Calu3 (cell line): ENCODE measurements around the gene TTC1. TPM values are rescaled to one million over a fixed set of nuclear protein-coding genes. Genes with fewer than 3 reads are reported as not detected.
"Not testable (repeated sequence)": the region's sequence is repeated elsewhere in the genome, so short reads cannot be mapped to it uniquely, and the experiment has no call there.

Source experiments
- BruUV-seq: library from RNA; stranded (reverse); fragments of 400-500 nt; replicated peaks from 2 replicates; lab custom pipeline; 2021; lab: Mats Ljungman, UMichigan
- CTCF ChIA-PET: fragments of 300-600 bp; sonication (Branson Sonifier 250); formaldehyde crosslinking; loops from one replicate; lab custom pipeline; 2022; ENCODE audit warnings: antibody characterized with exemption; lab: Charles Lee
- DNase-seq: peaks from one replicate; pipeline ENCODE4 v3.0.0; 2022
- H3K27ac Mint-ChIP-seq: one replicate; pipeline ENCODE4 v1.8.0; 2022; ENCODE audit warnings: mixed read lengths; ENCODE audit not compliant: unreplicated experiment
- H3K27me3 Mint-ChIP-seq: one replicate; pipeline ENCODE4 v1.8.0; 2022; ENCODE audit warnings: mixed read lengths; ENCODE audit not compliant: unreplicated experiment
- H3K36me3 Mint-ChIP-seq: one replicate; pipeline ENCODE4 v1.8.0; 2022; ENCODE audit warnings: mild to moderate bottlenecking, moderate library complexity, mixed read lengths; ENCODE audit not compliant: insufficient read depth, unreplicated experiment
- H3K4me1 Mint-ChIP-seq: one replicate; pipeline ENCODE4 v1.8.0; 2022; ENCODE audit warnings: mild to moderate bottlenecking, low read depth, mixed read lengths; ENCODE audit not compliant: unreplicated experiment
- H3K4me3 Mint-ChIP-seq: one replicate; pipeline ENCODE4 v1.8.0; 2022; ENCODE audit warnings: mild to moderate bottlenecking, low read depth, moderate library complexity, mixed read lengths; ENCODE audit not compliant: unreplicated experiment
- H3K9me3 Mint-ChIP-seq: one replicate; pipeline ENCODE4 v1.8.0; 2022; ENCODE audit warnings: low read depth, mixed read lengths; ENCODE audit not compliant: unreplicated experiment
- CTCF ChIP-seq: fragments of 200-600 bp; IDR thresholded peaks from one replicate; pipeline ENCODE4 v1.8.0; 2022; ENCODE audit warnings: antibody characterized with exemption; ENCODE audit not compliant: unreplicated experiment
- intact Hi-C: fragments of 100-400 bp; cut with micrococcal nuclease; formaldehyde crosslinking; loops from one replicate; pipeline ENCODE4 v1.10.0; 2022; ENCODE audit not compliant: unreplicated experiment
- total RNA-seq: library from RNA; stranded (reverse); gene quantifications from 2 replicates; pipeline ENCODE4 v1.2.3, GENCODE V29; 2022

TTC1 gene
- total RNA-seq, 1 experiment from 2014 or later, result 66.4 TPM

- peaks cover 16% of the 10 kb centered on the region for H3K4me1 Mint-ChIP-seq
- H3K27ac Mint-ChIP-seq, result peak overlapping the region; percentile 85
- H3K36me3 Mint-ChIP-seq, result peaks cover 30% of the 10 kb centered on the region
- TSS peak; percentile 94 for BruUV-seq
- H3K9me3 Mint-ChIP-seq, result no peaks in the 10 kb centered on the region
- CTCF ChIA-PET, result interaction anchor here (0.5 to 1.4 kb wide), 7 partner anchors 8 to 1363 kb away, joined by 3 to 10 read pairs (median 3); no protein-coding TSS in a partner anchor
- intact Hi-C loops, result no loop called here
- H3K27me3 Mint-ChIP-seq, result no peaks in the 10 kb centered on the region
- H3K4me3 Mint-ChIP-seq, result no peak overlapping the region
- TF ChIP-seq CTCF, result no peak
- peak; percentile 74 for DNase-seq
Measured at GRCh38 chr5:160064995-160065614, 56.2 kb downstream of the TTC1 start.

- BruUV-seq, H3K27ac Mint-ChIP-seq, H3K27me3 Mint-ChIP-seq, intact Hi-C loops, DNase-seq, CTCF ChIA-PET, H3K9me3 Mint-ChIP-seq, H3K4me3 Mint-ChIP-seq: not testable (repeated sequence)
- Mint-ChIP-seq H3K36me3 (peaks cover 33% of the 10 kb centered on the region), H3K4me1 (peaks cover 15% of the 10 kb centered on the region)
Measured at GRCh38 chr5:160069120-160069519, 60.2 kb downstream of the TTC1 start.

- H3K36me3 Mint-ChIP-seq, result peaks cover 11% of the 10 kb centered on the region
- H3K27me3 Mint-ChIP-seq, result no peaks in the 10 kb centered on the region
- no peak for TF ChIP-seq CTCF
- H3K9me3 Mint-ChIP-seq, result no peaks in the 10 kb centered on the region
- H3K4me1 Mint-ChIP-seq, result no peaks in the 10 kb centered on the region
- no peak overlapping the region for H3K27ac Mint-ChIP-seq
- no peak for DNase-seq
- no peak overlapping the region for H3K4me3 Mint-ChIP-seq
- CTCF ChIA-PET, result interaction anchor here (0.6 kb wide), 2 partner anchors 10 to 26 kb away, joined by 3 to 4 read pairs; no protein-coding TSS in a partner anchor
- intact Hi-C loops, result no loop called here
- BruUV-seq, result no TSS peak
Measured at GRCh38 chr5:160071516-160071915, 62.6 kb downstream of the TTC1 start.

GRCh38 chr5:160071916-160072315 lies 63.0 kb downstream of the TTC1 start:
- intact Hi-C loops, result no loop called here
- CTCF ChIA-PET, result interaction anchor here (0.6 kb wide), 1 partner anchor 9 kb away, joined by 3 read pairs; no protein-coding TSS in a partner anchor
- H3K9me3 Mint-ChIP-seq, result no peaks in the 10 kb centered on the region
- no peak for TF ChIP-seq CTCF
- H3K27me3 Mint-ChIP-seq, result no peaks in the 10 kb centered on the region
- H3K36me3 Mint-ChIP-seq, result peaks cover 11% of the 10 kb centered on the region
- DNase-seq, result no peak
- H3K27ac Mint-ChIP-seq, result no peak overlapping the region
- no peak overlapping the region for H3K4me3 Mint-ChIP-seq
- H3K4me1 Mint-ChIP-seq, result no peaks in the 10 kb centered on the region
- no TSS peak for BruUV-seq

- Mint-ChIP-seq H3K36me3 (peaks cover 11% of the 10 kb centered on the region), H3K27ac (no peak overlapping the region), H3K27me3 (no peaks in the 10 kb centered on the region), H3K4me3 (no peak overlapping the region), H3K4me1 (no peaks in the 10 kb centered on the region), H3K9me3 (no peaks in the 10 kb centered on the region)
- CTCF ChIA-PET, result no interaction called here
- intact Hi-C loops, result no loop called here
- BruUV-seq, result no TSS peak
- TF ChIP-seq CTCF, result no peak
- DNase-seq, result no peak
Measured at GRCh38 chr5:160075073-160075472, 66.1 kb downstream of the TTC1 start.
